GM10266 (cell line): Measurements from ENCODE around the gene MPRIP.

Source experiments
- DNase-seq: peaks from one replicate; pipeline ENCODE4 v3.0.0; 2012; ENCODE audit errors: extremely low spot score
- CTCF ChIP-seq: IDR thresholded peaks from 2 replicates; pipeline ENCODE4 v1.5.1; 2012; ENCODE audit warnings: mild to moderate bottlenecking, low read depth; ENCODE audit not compliant: control insufficient read depth, insufficient read depth; ENCODE audit errors: missing control alignments

MPRIP gene

DNA sequence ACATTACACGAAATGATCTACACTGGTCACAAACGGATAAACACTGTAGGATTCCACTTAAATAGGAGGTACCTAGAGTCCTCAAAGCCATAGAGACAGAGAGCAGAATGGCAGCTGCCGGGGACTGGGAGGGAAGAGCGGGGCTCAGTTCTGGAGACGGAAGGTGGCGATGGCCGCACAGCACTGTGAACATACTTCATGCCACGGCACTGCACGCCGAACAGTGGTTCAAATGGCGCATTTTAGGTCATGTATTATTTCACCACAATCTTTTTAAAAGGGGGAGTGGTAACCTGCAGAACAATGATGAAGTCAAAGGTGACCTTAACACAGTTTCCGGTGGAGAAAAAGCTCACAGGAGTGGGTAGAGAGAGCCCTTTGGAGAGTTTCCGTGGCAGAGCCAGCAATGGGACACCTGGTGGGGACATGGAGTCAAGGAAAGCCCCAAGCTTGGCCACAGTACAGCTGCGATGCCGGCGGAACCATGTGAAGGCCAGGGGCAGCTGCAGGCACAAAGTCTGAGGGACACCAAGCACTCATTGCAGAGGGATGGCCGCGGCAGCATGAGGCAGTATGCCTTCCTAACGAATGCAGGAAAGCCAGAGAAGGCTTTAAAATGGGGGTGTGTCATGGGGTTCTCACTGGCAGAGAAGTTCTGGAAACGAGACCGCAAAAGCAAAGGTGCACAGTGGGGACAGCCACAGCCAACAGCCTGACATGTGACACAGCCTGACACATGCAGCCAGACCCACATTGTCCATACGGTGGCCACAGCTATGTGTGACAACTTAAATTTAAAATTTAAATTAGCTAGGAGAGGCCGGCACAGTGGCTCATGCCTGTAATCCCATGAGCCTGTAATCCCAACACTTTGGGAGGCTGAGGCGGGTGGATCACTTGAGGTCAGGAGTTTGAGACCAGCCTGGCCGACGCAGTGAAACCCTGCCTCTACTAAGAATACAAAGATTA, 187.4 kb downstream of the MPRIP start:
- DNase-seq = no peak
- no peak for TF ChIP-seq CTCF

GRCh38 chr17:17231621-17232302, 189.5 kb downstream of the MPRIP start:
- DNase-seq = no peak
- TF ChIP-seq CTCF = no peak

- TF ChIP-seq CTCF = no peak
- no peak for DNase-seq
Measured at GRCh38 chr17:17232303-17232621, 190.0 kb downstream of the MPRIP start.

- TF ChIP-seq CTCF = no peak
- no peak for DNase-seq
Measured at GRCh38 chr17:17235212-17236174, 193.2 kb downstream of the MPRIP start.

DNA sequence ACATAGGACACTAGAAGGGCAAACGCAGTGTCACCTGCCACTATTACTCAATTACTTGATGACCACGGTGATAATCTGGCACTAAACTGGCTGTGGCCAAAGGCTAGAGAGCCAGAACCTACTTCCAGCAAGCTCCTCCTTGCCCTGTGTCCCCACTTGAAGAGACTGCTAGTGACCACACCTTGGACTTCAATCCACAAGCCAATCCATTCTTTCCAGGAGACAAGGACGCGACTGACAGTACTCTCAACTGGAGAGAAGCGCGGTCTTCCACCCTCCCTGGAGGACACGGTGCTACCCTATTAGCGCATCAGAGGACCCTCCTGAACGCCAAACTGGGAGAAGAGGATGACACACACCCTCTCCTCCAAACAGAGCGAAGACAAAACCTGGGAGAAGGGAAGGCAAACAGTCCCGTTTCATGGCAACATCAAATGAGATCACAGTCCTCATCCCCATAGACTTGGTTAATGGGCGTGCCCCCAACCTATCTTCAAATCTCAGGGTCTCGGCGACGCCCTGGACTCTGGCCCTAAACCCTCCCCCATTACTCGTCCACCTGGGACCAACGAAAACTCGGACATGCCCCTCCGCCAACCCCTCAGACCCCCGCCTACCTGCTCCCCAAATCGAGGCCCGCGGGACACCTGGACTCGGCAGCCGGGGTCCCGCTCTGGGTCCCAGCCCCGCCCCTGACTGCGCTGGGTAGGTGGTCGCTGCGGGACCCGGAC, 194.2 kb downstream of the MPRIP start:
- no peak for DNase-seq
- no peak for TF ChIP-seq CTCF

GRCh38 chr17:17237026-17237799, 195.0 kb downstream of the MPRIP start, which contains the start of gene FLCN:
FLCN (minus strand) TSS chr17:17237168; CDS start chr17:17228137, 9,031 bp downstream.
- DNase-seq = peak; percentile 92
- no peak for TF ChIP-seq CTCF
